HG02610 (cell line): ENCODE results near the gene BICD1.

Experiments used
- ATAC-seq: cut with Tn5 transposase; IDR thresholded peaks from one replicate; pipeline ENCODE4 v1.9.1; 2021; ENCODE audit warnings: mild to moderate bottlenecking, moderate library complexity; ENCODE audit not compliant: unreplicated experiment

BICD1 gene

DNA sequence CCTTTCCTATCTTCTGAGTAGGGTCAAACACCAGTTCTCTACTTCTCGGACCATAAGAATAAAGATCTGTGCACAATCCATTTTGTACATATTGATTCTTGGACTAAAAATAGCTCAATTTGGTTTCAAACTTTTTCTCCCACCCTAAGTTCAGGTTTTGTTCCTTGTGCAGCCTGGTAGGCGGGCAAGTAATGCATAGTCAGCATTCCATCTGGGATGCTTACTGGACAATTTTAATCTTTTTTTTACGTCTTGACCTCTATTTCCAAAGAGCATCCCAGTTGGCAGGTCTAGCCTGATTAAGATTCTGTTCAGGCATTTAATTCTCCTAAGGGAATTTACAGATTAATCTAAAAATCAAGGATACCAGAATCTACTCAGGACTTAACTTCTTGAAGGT is 126.9 kb downstream of the BICD1 start:
- ATAC-seq = no peak

DNA sequence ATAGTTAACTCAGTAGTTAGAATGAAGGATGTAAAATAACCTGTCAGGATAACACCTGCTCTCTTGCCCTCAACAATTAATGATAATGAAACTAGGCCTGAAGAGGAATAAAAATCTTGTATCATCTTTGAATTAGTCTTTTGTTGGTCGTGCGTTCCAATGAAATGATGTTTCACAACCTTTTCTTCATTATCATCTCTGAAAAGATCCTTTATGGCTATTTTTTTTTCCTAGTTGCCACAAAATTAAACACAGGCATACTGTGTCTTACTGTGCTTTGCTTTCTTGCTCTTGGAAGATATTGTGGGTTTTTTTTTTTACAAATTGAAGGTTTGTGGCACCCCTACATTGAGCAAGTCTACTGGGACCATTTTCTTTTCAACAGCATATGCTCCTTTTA is 128.6 kb downstream of the BICD1 start:
- ATAC-seq = no peak

DNA sequence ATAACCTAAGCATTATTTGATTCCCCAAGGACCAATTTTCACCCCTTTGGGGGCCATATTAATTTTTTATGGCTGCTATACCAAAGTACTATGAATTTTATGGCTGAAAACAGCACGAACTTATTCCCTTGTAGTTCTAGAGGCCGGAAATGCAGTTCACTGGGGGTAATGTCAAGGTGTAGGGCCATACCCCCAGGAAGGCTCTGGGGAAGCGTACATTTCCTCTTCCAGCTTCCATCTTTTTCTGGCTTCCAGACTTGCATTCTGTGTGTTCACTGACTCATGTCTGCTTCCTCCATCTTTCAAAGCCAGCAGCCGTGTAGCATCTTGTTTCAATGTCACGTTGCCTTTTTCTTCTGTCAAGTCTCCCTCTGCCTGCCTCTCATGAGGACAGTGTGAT is 133.5 kb downstream of the BICD1 start:
- ATAC-seq = no peak

DNA sequence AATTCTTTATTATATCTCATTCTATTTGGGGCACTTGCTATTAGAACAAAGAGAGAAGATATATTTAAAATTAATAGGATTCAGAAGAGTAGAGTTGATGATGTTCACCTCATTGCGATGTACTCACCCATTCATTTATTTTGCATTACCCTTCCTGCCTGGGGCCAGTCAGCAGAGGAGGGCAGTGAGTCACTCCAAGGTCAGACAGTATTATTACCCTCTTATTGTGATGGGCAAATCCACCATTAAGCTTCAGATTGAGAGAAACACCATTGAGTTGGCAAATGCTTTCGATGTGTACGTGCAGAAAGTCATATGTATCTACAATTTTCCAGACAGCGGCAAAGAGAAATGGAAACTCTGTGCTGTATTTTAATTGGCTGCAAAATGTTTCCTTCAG is 134.2 kb downstream of the BICD1 start:
- ATAC-seq = no peak

DNA sequence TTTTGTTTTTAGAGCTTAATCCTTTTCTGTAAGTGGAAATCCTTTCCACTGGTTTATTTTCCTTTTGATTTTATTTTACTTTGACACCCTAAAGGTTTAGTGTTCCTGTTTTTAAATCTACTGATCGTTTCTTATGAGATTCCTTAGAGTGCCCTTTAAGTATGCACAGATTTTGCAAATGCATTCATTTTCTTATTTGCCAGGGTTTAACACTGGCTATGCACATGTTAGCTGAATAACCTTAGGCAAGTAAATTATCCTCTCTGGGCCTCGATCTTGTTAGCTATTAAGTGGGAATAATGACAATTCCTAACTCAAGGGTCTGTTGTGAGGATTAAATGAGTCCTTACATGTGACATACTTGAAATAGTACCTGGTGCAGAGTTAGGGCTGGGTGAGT is 136.0 kb downstream of the BICD1 start:
- no peak for ATAC-seq

DNA sequence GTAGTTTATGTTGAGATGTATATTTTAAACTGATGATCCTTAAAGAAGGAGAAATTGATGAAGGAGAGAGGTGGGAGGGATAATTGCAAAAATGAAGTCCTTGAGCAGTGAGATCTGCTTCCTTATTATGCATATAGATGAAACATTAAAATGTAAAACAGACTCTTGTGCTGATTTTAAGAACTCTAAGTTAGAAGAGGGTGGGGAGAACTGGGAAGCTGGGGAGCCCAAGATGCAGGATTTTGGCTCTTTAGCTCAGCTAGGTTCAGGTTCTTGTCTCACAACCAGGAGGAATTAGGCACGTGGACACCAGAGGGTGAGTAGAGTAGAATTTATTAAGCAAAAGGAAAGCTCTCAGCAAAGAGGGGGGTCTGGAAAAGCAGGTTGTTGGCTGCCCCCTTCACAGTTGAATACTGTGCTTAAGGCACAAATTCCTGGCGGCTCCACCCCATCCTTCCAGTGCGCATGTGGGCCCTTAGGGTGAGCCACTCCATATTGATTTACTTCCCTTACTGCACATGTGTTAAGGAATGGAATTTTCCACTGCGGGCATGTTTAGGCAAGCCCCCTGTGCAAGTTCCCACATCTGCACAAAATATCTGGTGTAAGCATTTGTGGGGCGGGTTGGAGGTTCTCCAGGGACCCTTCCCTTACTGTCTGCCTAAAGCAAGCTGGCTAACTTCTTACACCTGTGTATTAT is 141.9 kb downstream of the BICD1 start:
- ATAC-seq = no peak

DNA sequence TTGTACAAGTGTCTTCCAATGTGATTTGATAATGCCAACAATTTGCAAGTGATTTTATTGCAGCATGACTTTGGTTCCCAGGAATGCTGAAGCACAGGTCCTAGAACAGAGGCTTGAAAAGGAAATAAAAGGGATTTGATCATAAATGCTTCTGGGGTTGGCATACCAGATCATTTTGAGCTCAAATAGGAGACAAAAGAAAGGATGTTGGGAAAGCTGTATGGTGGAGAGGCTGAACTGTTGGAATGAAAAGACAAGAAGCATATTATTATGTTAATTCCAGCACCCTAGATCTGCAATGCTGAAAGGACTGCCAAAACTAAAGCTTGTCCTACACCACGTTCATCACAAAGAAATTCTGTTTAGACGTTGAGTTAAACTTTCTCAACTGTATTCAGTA is 143.1 kb downstream of the BICD1 start:
- ATAC-seq = no peak

DNA sequence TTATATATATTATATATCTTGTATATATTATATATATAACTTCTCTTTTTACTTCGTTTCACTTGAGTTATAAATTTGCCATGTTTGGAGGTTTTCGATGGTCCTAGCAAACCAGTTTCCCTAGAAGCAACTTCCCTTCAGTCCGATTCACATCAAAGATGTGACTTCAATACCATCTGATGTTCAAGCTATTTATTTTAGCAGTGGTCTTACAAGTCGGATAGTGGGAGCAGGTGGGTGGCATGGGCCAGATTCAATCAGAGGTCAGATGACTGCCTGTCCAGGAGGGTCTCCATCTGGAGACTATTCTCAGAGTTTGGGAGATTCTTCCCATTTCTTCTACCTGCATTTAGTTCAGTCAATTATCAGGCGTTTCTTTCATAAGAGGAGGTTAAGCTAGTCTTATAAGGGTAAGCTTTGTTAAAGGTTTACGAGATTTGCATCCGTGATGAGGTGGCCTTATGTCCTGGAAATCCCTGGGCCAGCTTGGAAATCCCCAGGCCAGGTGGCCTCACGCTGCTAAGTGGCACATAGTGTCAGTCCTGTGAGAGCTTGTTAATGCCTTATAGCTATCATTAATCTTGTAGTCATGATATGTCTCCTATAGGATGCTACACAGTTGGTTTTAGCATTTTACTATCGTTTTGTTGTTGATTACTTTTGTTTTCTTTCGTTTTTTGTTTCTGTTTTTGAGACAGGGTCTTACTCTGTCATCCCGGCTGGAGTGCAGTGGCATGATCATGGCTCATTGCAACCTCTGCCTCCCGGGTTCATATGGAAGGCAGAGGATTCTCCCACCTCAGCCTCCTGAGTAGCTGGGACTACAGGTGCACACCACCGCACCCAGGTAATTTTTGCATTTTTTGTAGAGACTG is 145.8 kb downstream of the BICD1 start:
- ATAC-seq = no peak

DNA sequence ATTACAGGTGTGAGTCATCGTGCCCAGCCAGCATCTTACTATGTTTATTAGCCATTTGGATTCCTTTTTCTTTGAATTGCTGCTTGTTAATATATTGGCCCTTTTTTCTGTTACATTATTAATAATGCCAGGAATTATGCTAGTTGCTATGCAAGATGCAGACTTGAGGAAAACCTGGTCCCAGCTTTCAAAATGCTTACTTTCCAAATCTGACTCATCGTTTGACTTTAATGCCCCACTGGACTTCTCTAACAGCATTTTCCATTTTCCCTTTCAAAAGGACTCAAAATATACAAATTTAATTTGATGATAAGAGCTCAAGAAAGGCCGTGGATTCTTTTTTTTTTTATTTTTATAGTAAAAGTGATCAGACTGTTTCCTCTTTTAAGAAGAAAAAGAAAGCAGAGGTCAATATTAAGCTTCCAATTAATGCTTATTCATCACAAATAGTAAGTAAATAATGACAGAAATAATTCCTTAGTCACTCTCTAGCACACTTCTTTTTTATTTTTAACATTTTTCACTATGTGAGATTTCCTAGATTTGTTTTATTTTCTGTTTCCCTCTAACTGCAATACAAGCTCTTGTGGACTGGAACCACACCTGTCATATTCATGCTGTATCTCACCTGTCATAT is 146.6 kb downstream of the BICD1 start:
- no peak for ATAC-seq

DNA sequence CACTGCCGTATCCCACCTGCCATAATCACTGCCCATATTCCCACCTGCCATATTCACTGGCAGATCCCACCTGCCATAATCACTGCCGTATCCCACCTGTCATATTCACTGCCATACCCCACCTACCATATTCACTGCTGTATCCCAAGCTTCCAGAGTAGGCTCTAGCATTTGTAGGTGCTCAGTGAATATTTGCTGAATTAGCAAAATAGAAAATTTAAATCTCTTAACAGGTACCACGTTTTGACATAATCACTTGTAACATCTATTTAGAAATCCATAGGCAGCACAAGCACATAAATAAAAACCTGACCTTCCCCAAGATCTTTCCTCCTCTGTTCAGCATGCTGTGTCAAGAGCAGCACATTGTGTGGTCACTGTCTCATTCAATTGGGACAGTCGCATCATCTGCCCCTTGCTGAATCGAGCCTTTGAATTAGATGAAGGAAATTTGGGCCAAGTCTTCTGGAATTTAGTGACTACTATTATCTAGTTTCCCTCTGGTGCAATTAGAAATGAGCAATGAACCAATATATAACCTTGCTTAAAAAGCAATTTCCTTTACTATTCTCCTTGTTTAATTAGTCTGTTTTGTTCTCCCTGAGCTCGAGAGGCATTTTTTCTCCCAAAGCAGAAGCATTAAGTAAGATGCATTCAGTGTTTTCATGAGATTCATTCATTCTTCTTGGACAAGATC is 147.8 kb downstream of the BICD1 start:
- ATAC-seq = no peak

DNA sequence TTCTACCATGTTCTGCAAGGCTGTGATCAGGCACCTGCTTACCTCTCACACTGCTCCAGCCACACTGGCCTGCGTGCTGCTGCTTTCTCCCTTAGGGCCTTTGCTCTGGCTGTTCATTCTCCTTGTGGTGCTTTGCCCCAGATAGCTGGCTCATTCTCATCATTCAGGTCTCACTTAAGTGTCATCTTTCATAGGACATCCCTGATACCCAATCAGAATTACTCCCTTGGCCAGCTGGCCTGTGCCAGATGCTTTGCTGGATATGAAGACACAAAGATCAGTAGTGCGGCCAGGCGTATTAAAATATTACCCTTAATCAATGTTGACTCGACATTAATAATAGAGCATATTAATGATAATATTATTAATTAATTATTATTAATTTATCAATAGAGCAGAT is 148.9 kb downstream of the BICD1 start:
- no peak for ATAC-seq

DNA sequence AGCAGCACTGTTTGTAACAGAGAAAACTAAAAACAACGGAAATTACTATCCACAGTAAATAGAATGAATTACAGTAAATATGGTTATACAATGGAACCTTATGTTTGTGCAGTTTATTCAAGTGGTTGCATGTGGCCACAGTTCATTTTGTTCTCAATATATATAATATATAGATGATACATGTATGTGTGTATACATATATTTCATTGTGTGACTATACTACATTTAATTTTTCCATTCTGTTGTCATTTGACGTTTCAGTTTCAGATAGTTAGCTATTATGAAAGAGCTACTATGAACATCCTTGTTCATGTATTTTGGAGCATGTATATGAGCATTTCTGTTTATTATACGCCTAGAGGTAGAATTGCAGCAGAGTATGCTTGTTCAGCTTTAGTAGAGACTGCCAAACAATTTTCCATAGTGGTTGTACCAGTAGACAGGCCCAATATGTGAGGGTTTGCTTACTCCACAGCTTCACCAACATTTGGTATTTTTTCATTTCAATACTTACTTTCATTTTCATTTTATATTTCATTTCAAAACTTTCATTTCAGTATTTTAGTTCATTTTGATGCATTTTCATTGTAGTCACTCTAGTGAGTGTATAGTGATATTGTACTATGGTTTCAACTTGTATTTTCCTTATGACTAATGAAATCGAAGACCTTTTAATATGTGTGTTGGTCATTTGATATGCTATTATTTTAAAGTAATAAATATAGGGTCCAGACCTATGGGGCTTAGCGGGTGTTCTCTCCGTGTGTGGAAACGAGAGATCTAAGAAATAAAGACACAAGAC is 151.2 kb downstream of the BICD1 start:
- no peak for ATAC-seq

DNA sequence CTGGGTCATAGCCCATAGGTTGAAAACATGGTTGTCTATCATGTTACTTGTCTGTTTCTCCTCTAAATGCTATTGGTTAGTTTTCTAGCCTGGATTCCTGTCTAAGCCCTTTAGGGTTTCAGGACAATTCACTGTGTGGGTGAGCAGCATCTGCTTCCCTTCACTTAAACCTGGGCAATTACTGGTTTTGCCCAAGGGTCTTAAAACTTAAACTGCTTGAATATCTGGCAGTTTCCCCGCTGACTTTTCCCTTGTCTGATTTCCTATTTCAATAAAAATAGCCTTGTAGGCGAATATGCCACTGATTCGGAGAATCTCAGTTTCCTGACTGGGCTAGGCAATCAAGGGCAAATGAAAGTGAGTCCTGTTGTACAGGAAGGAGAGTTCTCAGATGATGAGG is 154.0 kb downstream of the BICD1 start:
- no peak for ATAC-seq

DNA sequence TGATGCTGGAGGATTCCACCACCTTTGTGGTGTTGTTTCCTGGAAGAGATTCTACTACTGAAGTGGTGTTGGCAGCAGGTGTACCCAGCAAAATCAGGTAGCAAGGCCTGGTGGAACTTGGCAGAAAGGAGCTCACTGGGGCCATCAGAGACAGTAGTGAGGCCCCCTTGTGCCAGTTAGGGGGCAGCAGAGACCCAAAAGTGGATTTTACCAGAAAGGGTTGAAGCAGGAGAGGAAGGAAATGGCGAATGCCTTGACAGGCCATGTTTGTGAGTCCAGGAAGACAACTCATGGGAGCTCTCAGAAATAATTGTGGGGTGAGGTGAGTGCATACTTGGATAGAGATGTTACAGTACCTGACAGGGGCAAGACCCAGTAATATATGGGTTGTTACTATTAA is 155.0 kb downstream of the BICD1 start:
- no peak for ATAC-seq

DNA sequence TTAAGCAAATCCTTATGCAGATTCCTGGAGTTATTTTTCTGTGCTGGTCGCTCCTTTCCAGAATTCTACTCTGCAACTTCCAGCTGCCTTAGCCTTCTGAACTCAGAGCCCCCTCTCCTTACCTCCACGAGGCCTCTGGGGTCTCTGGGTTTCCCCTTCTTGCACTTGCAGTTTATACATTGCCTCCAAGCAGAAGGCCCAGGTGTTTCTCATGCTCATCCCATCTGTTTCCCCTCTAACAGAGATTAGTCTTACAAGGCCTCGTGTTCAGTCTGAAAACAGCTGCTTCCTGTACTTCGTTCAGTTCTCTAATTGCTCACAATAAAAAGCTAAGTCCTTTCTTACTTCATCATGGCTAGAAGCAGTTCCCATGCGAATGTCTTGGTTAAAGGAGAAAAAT is 158.3 kb downstream of the BICD1 start:
- ATAC-seq = peak; percentile 60

DNA sequence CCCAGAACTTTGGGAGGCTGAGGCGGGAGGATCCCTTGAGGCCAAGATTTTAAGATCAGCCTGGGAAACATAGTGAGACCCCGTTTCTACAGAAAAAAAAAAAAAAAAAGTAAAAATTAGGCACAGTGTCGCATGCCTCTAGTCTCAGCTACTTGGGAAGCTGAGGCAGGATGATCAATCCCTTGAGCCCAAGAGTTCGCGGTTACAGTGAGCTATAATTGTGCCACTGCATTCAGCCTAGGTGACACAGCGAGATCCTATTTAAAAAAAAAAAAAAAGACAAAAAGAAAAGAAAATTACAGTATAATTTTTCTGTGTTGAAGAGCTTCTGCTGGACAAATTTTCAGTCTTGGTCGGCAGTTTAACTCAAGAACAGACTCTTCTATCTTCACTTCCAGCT is 158.8 kb downstream of the BICD1 start:
- no peak for ATAC-seq

DNA sequence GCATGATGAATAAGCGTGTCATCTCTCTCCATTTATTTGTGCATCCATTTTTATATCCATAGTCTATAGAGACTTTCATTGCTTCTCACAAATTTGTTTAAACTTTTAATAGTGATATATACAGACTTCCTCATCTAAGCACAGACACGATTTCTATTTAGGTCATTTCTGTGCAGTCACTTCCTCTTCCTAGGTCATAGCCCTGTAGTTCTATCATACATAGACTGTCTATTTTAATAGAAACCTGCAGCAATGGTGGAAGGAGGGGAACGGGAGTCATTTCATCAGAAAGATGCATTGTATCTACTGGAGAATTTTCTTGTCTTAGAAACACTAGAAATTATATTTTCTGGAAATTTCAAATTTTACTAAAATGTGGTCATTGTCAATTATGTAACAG is 159.3 kb downstream of the BICD1 start:
- ATAC-seq = peak; percentile 61

DNA sequence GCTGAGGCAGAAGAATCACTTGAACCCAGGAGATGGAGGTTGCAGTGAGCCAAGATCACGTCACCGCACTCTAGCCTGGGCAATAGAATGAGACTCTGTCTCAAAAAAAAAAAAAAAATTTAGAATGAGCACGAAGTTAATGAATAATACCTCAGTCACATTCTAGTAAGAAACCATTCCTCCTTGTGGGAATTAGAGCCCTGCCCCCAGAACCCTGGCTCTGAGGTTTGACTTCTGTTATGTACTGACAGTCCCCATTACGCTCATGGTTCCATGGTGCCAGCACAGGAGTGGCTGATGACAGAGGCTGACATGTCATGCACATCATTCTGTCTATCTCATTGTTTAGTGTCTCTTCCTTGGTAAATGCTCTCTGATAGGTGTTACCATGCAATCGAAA is 160.1 kb downstream of the BICD1 start:
- ATAC-seq = no peak

DNA sequence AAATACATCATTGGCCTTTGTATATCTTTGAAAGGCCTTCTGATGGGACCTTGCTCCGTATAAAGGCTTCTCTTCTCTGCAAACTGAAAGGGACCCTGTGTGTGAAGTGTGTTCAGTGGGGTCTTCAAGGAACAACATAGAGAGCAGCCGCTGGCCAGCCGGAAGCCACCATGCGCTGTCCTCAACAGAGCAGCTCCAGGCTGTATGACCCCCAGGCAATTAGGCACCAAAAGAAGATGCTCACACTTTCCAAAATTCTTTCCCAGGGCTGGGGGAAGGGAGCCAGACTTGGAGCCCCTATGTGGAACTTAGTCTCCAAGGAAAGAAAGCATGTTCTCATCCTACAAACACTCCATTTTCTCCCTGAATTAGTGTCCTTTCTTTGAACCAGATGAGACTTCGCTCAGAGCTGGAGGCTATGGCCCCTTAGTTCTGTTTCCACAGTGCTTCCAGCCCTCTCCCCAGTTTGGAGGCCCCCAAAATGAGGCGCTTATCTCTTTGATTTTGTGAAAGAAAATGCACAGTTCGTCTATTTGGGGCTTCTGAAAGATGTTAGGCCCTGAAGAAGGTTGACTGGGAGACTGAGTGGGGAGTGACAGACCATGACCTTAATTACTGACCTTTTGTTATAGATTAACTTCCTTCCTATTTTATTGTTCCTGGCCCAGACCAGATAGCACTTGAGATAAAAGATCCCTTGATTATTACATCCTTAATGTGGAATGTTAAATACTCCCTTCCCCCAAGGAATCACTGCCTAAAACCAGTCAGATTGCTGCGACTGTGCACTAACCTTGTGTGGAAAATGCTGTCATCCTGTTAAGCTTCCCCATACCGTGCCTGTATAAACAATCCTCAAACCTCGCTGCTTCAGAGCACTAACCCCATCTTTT is 164.4 kb downstream of the BICD1 start:
- ATAC-seq = no peak

DNA sequence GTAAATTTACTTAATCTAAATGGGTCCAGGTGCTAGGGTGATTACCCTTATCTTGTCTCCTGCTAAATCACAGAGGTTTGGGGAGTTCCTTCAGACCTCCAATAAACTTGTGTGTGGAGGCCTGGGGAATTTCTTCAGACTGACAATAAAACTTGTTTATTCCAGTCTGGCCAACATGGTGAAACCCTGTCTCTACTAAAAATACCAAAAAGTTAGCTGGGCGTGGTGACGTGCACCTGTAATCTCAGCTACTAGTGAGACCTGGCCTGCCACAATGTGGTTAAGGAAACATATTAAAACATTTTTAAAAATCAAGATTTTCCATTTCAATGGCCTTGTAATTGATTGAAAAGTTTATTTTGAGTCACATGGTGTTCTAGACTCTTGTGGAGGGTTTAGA is 165.8 kb downstream of the BICD1 start:
- peak; percentile 57 for ATAC-seq
